GM21447 (cell line): ENCODE data around the gene ABR.
"Not testable (repeated sequence)": the region's sequence is repeated elsewhere in the genome, so short reads cannot be mapped to it uniquely, and the experiment has no call there.

ENCODE experiments used
- ATAC-seq: cut with Tn5 transposase; IDR thresholded peaks from one replicate; pipeline ENCODE4 v1.9.1; 2021; ENCODE audit not compliant: unreplicated experiment

ABR gene

GRCh38 chr17:1050996-1051925, 128.5 kb downstream of the ABR start:
- ATAC-seq, result no peak

GRCh38 chr17:1050246-1050995, 129.4 kb downstream of the ABR start:
- no peak for ATAC-seq

- no peak for ATAC-seq
These were observed 130.1 kb downstream of the ABR start for GRCh38 chr17:1049446-1050225.

GRCh38 chr17:1048516-1049115, 131.2 kb downstream of the ABR start:
- ATAC-seq, result not testable (repeated sequence)

- ATAC-seq, result no peak
These were observed 131.8 kb downstream of the ABR start for GRCh38 chr17:1047879-1048470.

GRCh38 chr17:1047177-1047878, 132.5 kb downstream of the ABR start:
- ATAC-seq, result no peak

GRCh38 chr17:1045456-1045855, 134.3 kb downstream of the ABR start:
- ATAC-seq, result no peak

- ATAC-seq, result not testable (repeated sequence)
These were observed 135.3 kb downstream of the ABR start for GRCh38 chr17:1044387-1045009.

- no peak for ATAC-seq
These were observed 136.1 kb downstream of the ABR start for GRCh38 chr17:1043601-1044251.

- no peak for ATAC-seq
These were observed 137.3 kb downstream of the ABR start for GRCh38 chr17:1042486-1042885.

GRCh38 chr17:1041746-1042145, 138.0 kb downstream of the ABR start:
- ATAC-seq, result no peak

- ATAC-seq, result no peak
These were observed 139.6 kb downstream of the ABR start for GRCh38 chr17:1040216-1040600.

GRCh38 chr17:1039511-1040215, 140.1 kb downstream of the ABR start:
- ATAC-seq, result no peak

- ATAC-seq, result no peak
These were observed 140.7 kb downstream of the ABR start for GRCh38 chr17:1039123-1039507.

- no peak for ATAC-seq
These were observed 141.2 kb downstream of the ABR start for GRCh38 chr17:1038459-1039122.

- no peak for ATAC-seq
These were observed 142.4 kb downstream of the ABR start for GRCh38 chr17:1037238-1037879.

- ATAC-seq, result no peak
These were observed 142.9 kb downstream of the ABR start for GRCh38 chr17:1036845-1037237.
